Pons (tissue), 1 donor: Measurements from ENCODE around the gene PRDM16.
A peak's percentile ranks its signal among the peaks of the same experiment; 100 is the strongest.

Experiments used
- DNase-seq: peaks from one replicate; pipeline ENCODE4 v3.0.0-alpha.2; 2016; ENCODE audit warnings: low spot score

PRDM16 gene

GRCh38 chr1:3068564-3069431 lies at the start of gene PRDM16:
Gene PRDM16 (plus strand): TSS chr1:3069203. CDS start chr1:3069260, 57 bp downstream.
- DNase-seq = peak; percentile 21

- no peak for DNase-seq
Observed at GRCh38 chr1:3019516-3020051, 49.4 kb upstream of the PRDM16 start.

GRCh38 chr1:3020263-3020909 lies 48.6 kb upstream of the PRDM16 start:
- DNase-seq = no peak

GRCh38 chr1:3021233-3021671 lies 47.8 kb upstream of the PRDM16 start, which contains the start of gene ACTRT2:
Gene ACTRT2 (plus strand): TSS chr1:3021467. CDS start chr1:3021687, 220 bp downstream.
- no peak for DNase-seq

GRCh38 chr1:3021801-3022401 lies 47.1 kb upstream of the PRDM16 start:
- DNase-seq = no peak

GRCh38 chr1:3022511-3022973 lies 46.5 kb upstream of the PRDM16 start:
- DNase-seq = no peak

GRCh38 chr1:3022976-3023375 lies 46.0 kb upstream of the PRDM16 start:
- DNase-seq = no peak

- DNase-seq = no peak
Observed at GRCh38 chr1:3024019-3024418, 45.0 kb upstream of the PRDM16 start.

- no peak for DNase-seq
Observed at GRCh38 chr1:3024588-3024987, 44.4 kb upstream of the PRDM16 start.

- no peak for DNase-seq
Observed at GRCh38 chr1:3026124-3026523, 42.9 kb upstream of the PRDM16 start.

GRCh38 chr1:3026581-3027391 lies 42.2 kb upstream of the PRDM16 start:
- DNase-seq = no peak

GRCh38 chr1:3027611-3028371 lies 41.2 kb upstream of the PRDM16 start:
- DNase-seq = no peak

- DNase-seq = no peak
Observed at GRCh38 chr1:3028531-3029282, 40.3 kb upstream of the PRDM16 start.

- no peak for DNase-seq
Observed at GRCh38 chr1:3029481-3029961, 39.5 kb upstream of the PRDM16 start.

- no peak for DNase-seq
Observed at GRCh38 chr1:3029991-3030662, 38.9 kb upstream of the PRDM16 start.

- DNase-seq = peak; percentile 94
Observed at GRCh38 chr1:3030663-3031381, 38.2 kb upstream of the PRDM16 start.

GRCh38 chr1:3031401-3032221 lies 37.4 kb upstream of the PRDM16 start:
- DNase-seq = peak; percentile 57
